Stomach smooth muscle (tissue), 2 donors: ENCODE measurements around the gene PRR5.

Experiments
- H3K27ac ChIP-seq: one replicate; pipeline ENCODE4 v1.7.0; 2013; ENCODE audit warnings: mild to moderate bottlenecking, low read length, inconsistent platforms
- H3K27me3 ChIP-seq, 2 donors: one replicate each; pipeline ENCODE4 v1.7.0; 2013; ENCODE audit warnings: low read length in 2 of 2; ENCODE audit not compliant: insufficient read depth in 2 of 2, control insufficient read depth in 1 of 2
- H3K36me3 ChIP-seq, 2 donors: one replicate each; pipeline ENCODE4 v1.7.0; 2013; ENCODE audit warnings: low read length in 2 of 2; ENCODE audit not compliant: control insufficient read depth in 2 of 2, insufficient read depth in 2 of 2
- H3K4me1 ChIP-seq: one replicate; pipeline ENCODE4 v1.7.0; 2013; ENCODE audit warnings: low read length; ENCODE audit not compliant: control insufficient read depth, insufficient read depth
- H3K4me3 ChIP-seq, 2 donors: one replicate each; pipeline ENCODE4 v1.7.0; 2013; ENCODE audit warnings: low read length in 2 of 2
- H3K9ac ChIP-seq, 2 donors: one replicate each; pipeline ENCODE4 v1.7.0; 2013; ENCODE audit warnings: low read length in 2 of 2, mild to moderate bottlenecking in 1 of 2
- H3K9me3 ChIP-seq, 2 donors: one replicate each; pipeline ENCODE4 v1.7.0; 2013; ENCODE audit warnings: low read length in 2 of 2; ENCODE audit not compliant: control insufficient read depth in 2 of 2
- donor health status: healthy.
- donor health status: Pancreatic carcinoma.

The PRR5 gene

GRCh38 chr22:44683237-44683636, 18.8 kb upstream of the PRR5 start:
- Histone ChIP-seq H3K27ac (no peak overlapping the region), H3K4me1 (peaks cover 4% of the 10 kb centered on the region), H3K27me3 (no peaks in the 10 kb centered on the region), H3K36me3 (no peaks in the 10 kb centered on the region), H3K4me3 (no peak overlapping the region), H3K9me3 (no peaks in the 10 kb centered on the region), H3K9ac (no peak overlapping the region)

GRCh38 chr22:44683881-44684280, 18.1 kb upstream of the PRR5 start:
- Histone ChIP-seq H3K9ac (no peak overlapping the region), H3K27ac (no peak overlapping the region), H3K36me3 (no peaks in the 10 kb centered on the region), H3K9me3 (no peaks in the 10 kb centered on the region), H3K4me3 (no peak overlapping the region), H3K27me3 (peaks cover 0 to 2% of the 10 kb centered on the region in 2 donors), H3K4me1 (peaks cover 4% of the 10 kb centered on the region)

- Histone ChIP-seq H3K4me1 (peaks cover 4% of the 10 kb centered on the region), H3K27me3 (peaks cover 0 to 2% of the 10 kb centered on the region in 2 donors), H3K9me3 (no peaks in the 10 kb centered on the region), H3K36me3 (no peaks in the 10 kb centered on the region), H3K9ac (no peak overlapping the region), H3K4me3 (no peak overlapping the region), H3K27ac (no peak overlapping the region)
Observed at GRCh38 chr22:44684506-44685383, 17.3 kb upstream of the PRR5 start.

- H3K4me3 ChIP-seq: no peak overlapping the region
- no peaks in the 10 kb centered on the region for H3K9me3 ChIP-seq
- H3K27me3 ChIP-seq: peaks cover 2 to 6% of the 10 kb centered on the region in 2 donors
- H3K9ac ChIP-seq: no peak overlapping the region
- H3K36me3 ChIP-seq: no peaks in the 10 kb centered on the region
- peaks cover 4% of the 10 kb centered on the region for H3K4me1 ChIP-seq
- H3K27ac ChIP-seq: no peak overlapping the region
Observed at GRCh38 chr22:44685384-44686056, 16.5 kb upstream of the PRR5 start.

GRCh38 chr22:44686873-44687600, 15.0 kb upstream of the PRR5 start:
- H3K9me3 ChIP-seq: no peaks in the 10 kb centered on the region
- H3K36me3 ChIP-seq: no peaks in the 10 kb centered on the region
- peaks cover 4% of the 10 kb centered on the region for H3K4me1 ChIP-seq
- peaks cover 2 to 6% of the 10 kb centered on the region in 2 donors for H3K27me3 ChIP-seq
- H3K4me3 ChIP-seq: no peak overlapping the region
- no peak overlapping the region for H3K9ac ChIP-seq
- no peak overlapping the region for H3K27ac ChIP-seq

GRCh38 chr22:44689173-44689572, 12.8 kb upstream of the PRR5 start:
- Histone ChIP-seq H3K9ac (no peak overlapping the region), H3K36me3 (no peaks in the 10 kb centered on the region), H3K9me3 (no peaks in the 10 kb centered on the region), H3K4me1 (peaks cover 4% of the 10 kb centered on the region), H3K27me3 (peaks cover 2 to 6% of the 10 kb centered on the region in 2 donors), H3K27ac (no peak overlapping the region), H3K4me3 (no peak overlapping the region)

GRCh38 chr22:44689915-44690524, 12.0 kb upstream of the PRR5 start:
- H3K9me3 ChIP-seq: no peaks in the 10 kb centered on the region
- no peak overlapping the region for H3K9ac ChIP-seq
- H3K4me3 ChIP-seq: no peak overlapping the region

GRCh38 chr22:44691796-44692661, 10.0 kb upstream of the PRR5 start:
- Histone ChIP-seq H3K36me3 (no peaks in the 10 kb centered on the region), H3K9ac (no peak overlapping the region), H3K9me3 (no peaks in the 10 kb centered on the region), H3K4me3 (no peak overlapping the region), H3K4me1 (no peaks in the 10 kb centered on the region), H3K27me3 (peaks cover 4 to 7% of the 10 kb centered on the region in 2 donors), H3K27ac (no peak overlapping the region)

More at GRCh38 chr22:44689915-44690524, 12.0 kb upstream of the PRR5 start:
- Histone ChIP-seq H3K27ac (no peak overlapping the region), H3K4me1 (no peaks in the 10 kb centered on the region), H3K36me3 (no peaks in the 10 kb centered on the region), H3K27me3 (peaks cover 2 to 6% of the 10 kb centered on the region in 2 donors)

GRCh38 chr22:44692662-44693007, 9.4 kb upstream of the PRR5 start:
- Histone ChIP-seq H3K27ac (no peak overlapping the region), H3K9ac (no peak overlapping the region), H3K4me1 (peaks cover 4% of the 10 kb centered on the region), H3K36me3 (no peaks in the 10 kb centered on the region), H3K27me3 (peaks cover 4 to 13% of the 10 kb centered on the region in 2 donors), H3K9me3 (no peaks in the 10 kb centered on the region), H3K4me3 (no peak overlapping the region)

GRCh38 chr22:44693145-44693544, 8.9 kb upstream of the PRR5 start:
- Histone ChIP-seq H3K27me3 (peaks cover 8 to 14% of the 10 kb centered on the region in 2 donors), H3K9ac (no peak overlapping the region), H3K9me3 (no peaks in the 10 kb centered on the region), H3K27ac (no peak overlapping the region), H3K36me3 (no peaks in the 10 kb centered on the region), H3K4me1 (peaks cover 8% of the 10 kb centered on the region), H3K4me3 (no peak overlapping the region)
